Thoracic aorta (tissue), 2 donors: Measurements from ENCODE around the gene ATF6. TPM values are rescaled to one million over a fixed set of nuclear protein-coding genes. Genes with fewer than 3 reads are reported as not detected.

Experiments used
- ATAC-seq: fragments of 150-250 bp; one replicate; pipeline ENCODE4 v1.8.0; 2017; ENCODE audit warnings: low read depth; ENCODE audit not compliant: insufficient number of reproducible peaks, low FRiP score
- DNase-seq: peaks from one replicate; pipeline ENCODE4 v3.0.0-alpha.2; 2020; ENCODE audit warnings: low spot score
- H3K27ac ChIP-seq, 2 donors: fragments of 200-600 bp; sonication (generic); 1 replicate in 1 of 2; 2 replicates in 1 of 2; pipeline ENCODE4 v1.5.1; 2016; ENCODE audit warnings: mild to moderate bottlenecking in 2 of 2, moderate library complexity in 2 of 2
- H3K27me3 ChIP-seq: fragments of 200-600 bp; sonication (generic); replicated peaks from 2 replicates; pipeline ENCODE4 v1.6.0; 2016; ENCODE audit warnings: mild to moderate bottlenecking; ENCODE audit not compliant: insufficient read depth
- H3K36me3 ChIP-seq: fragments of 200-600 bp; sonication (generic); one replicate; pipeline ENCODE4 v1.5.1; 2016
- H3K4me1 ChIP-seq, 2 donors: fragments of 200-600 bp; sonication (generic); 1 replicate in 1 of 2; 2 replicates in 1 of 2; pipeline versions ENCODE4 v1.5.1 to v1.6.0; 2016; ENCODE audit warnings: low read depth in 2 of 2, mild to moderate bottlenecking in 1 of 2; ENCODE audit not compliant: control insufficient read depth in 1 of 2
- H3K4me3 ChIP-seq: fragments of 200-600 bp; sonication (generic); 2 replicates; pipeline ENCODE4 v1.5.1; 2016; ENCODE audit warnings: mild to moderate bottlenecking
- H3K9me3 ChIP-seq: fragments of 200-600 bp; sonication (generic); 2 replicates; pipeline ENCODE4 v1.5.1; 2016
- CTCF ChIP-seq: fragments of 200-600 bp; sonication (generic); IDR thresholded peaks from one replicate; pipeline ENCODE4 v1.5.1; 2019; ENCODE audit warnings: antibody characterized with exemption
- total RNA-seq, 2 donors: library from RNA; depleted of rRNA; stranded (reverse); fragments of >200 nt; gene quantifications; one replicate each; pipeline versions ENCODE4 v1.1.0 to v1.2.3, GENCODE V29; 2016

The ATF6 gene
- total RNA-seq, 2 donors from 2014 or later = 26.9 to 37.6 TPM

GRCh38 chr1:161946071-161946987, 180.2 kb downstream of the ATF6 start:
- ATAC-seq (no peak), DNase-seq (no peak)
- Histone ChIP-seq H3K36me3 (no peaks in the 10 kb centered on the region), H3K27me3 (no peaks in the 10 kb centered on the region), H3K4me1 (peaks cover 5 to 19% of the 10 kb centered on the region in 2 donors), H3K4me3 (no peak overlapping the region), H3K27ac (no peak overlapping the region), H3K9me3 (no peaks in the 10 kb centered on the region)
- TF ChIP-seq CTCF = no peak

GRCh38 chr1:161948435-161948834, 182.3 kb downstream of the ATF6 start:
- no peak for TF ChIP-seq CTCF
- no peaks in the 10 kb centered on the region for H3K27me3 ChIP-seq
- no peak overlapping the region for H3K4me3 ChIP-seq
- H3K36me3 ChIP-seq = no peaks in the 10 kb centered on the region
- H3K27ac ChIP-seq = no peak overlapping the region
- no peaks in the 10 kb centered on the region for H3K9me3 ChIP-seq
- ATAC-seq (no peak), DNase-seq (no peak)
- H3K4me1 ChIP-seq = peaks cover 6 to 20% of the 10 kb centered on the region in 2 donors

GRCh38 chr1:161949548-161949947, 183.4 kb downstream of the ATF6 start:
- peaks cover 12 to 31% of the 10 kb centered on the region in 2 donors for H3K4me1 ChIP-seq
- no peaks in the 10 kb centered on the region for H3K27me3 ChIP-seq
- DNase-seq (no peak), ATAC-seq (no peak)
- H3K9me3 ChIP-seq = no peaks in the 10 kb centered on the region
- H3K36me3 ChIP-seq = no peaks in the 10 kb centered on the region
- no peak overlapping the region for H3K27ac ChIP-seq
- TF ChIP-seq CTCF = no peak
- no peak overlapping the region for H3K4me3 ChIP-seq

GRCh38 chr1:161950377-161950776, 184.3 kb downstream of the ATF6 start:
- no peaks in the 10 kb centered on the region for H3K27me3 ChIP-seq
- peaks cover 13 to 33% of the 10 kb centered on the region in 2 donors for H3K4me1 ChIP-seq
- no peak for TF ChIP-seq CTCF
- ATAC-seq (no peak), DNase-seq (no peak)
- H3K36me3 ChIP-seq = no peaks in the 10 kb centered on the region
- no peaks in the 10 kb centered on the region for H3K9me3 ChIP-seq
- H3K27ac ChIP-seq = no peak overlapping the region
- no peak overlapping the region for H3K4me3 ChIP-seq

- Histone ChIP-seq H3K36me3 (no peaks in the 10 kb centered on the region), H3K9me3 (no peaks in the 10 kb centered on the region), H3K27ac (no peak overlapping the region), H3K4me1 (peaks cover 13 to 24% of the 10 kb centered on the region in 2 donors), H3K27me3 (no peaks in the 10 kb centered on the region), H3K4me3 (no peak overlapping the region)
- TF ChIP-seq CTCF = no peak
- DNase-seq (no peak), ATAC-seq (no peak)
These were observed 185.5 kb downstream of the ATF6 start for GRCh38 chr1:161951646-161952045.
